Body of pancreas (tissue), 4 donors: ENCODE data around the gene METRNL. TPM values are rescaled to one million over a fixed set of nuclear protein-coding genes. Genes with fewer than 3 reads are reported as not detected.
"Not testable (repeated sequence)": the region's sequence is repeated elsewhere in the genome, so short reads cannot be mapped to it uniquely, and the experiment has no call there.

ENCODE experiments used
- ATAC-seq: fragments of 150-250 bp; one replicate; pipeline ENCODE4 v1.9.1; 2016
- DNase-seq, 4 donors: peaks; one replicate each; pipeline ENCODE4 v3.0.0-alpha.2; 2019
- H3K27ac ChIP-seq, 4 donors: fragments of 200-600 bp; sonication (generic); 1 replicate in 3 of 4; 2 replicates in 1 of 4; pipeline versions ENCODE4 v1.5.1 to v1.6.1; 2016 to 2019; ENCODE audit warnings: mild to moderate bottlenecking in 1 of 4, mixed read lengths in 1 of 4, moderate library complexity in 1 of 4
- H3K27me3 ChIP-seq, 2 donors: fragments of 200-600 bp; sonication (generic); one replicate each; pipeline ENCODE4 v1.6.0; 2016; ENCODE audit warnings: mild to moderate bottlenecking in 1 of 2
- H3K36me3 ChIP-seq, 2 donors: fragments of 200-600 bp; sonication (generic); replicated peaks in 1 of 2; 2 replicates each; pipeline ENCODE4 v1.5.1; 2016; ENCODE audit warnings: low read depth in 2 of 2; ENCODE audit not compliant: insufficient read depth in 1 of 2
- H3K4me1 ChIP-seq: fragments of 200-600 bp; sonication (generic); one replicate; pipeline ENCODE4 v1.6.0; 2016
- H3K4me3 ChIP-seq, 2 donors: fragments of 200-600 bp; sonication (generic); 1 replicate in 1 of 2; 2 replicates in 1 of 2; pipeline ENCODE4 v1.5.1; 2016 to 2019
- H3K9me3 ChIP-seq, 3 donors: fragments of 200-600 bp; sonication (generic); 1 replicate in 2 of 3; 2 replicates in 1 of 3; pipeline ENCODE4 v1.5.1; 2016
- CTCF ChIP-seq, 7 experiments: fragments of 450-650 bp in 4 of 7; fragments of 200-600 bp in 3 of 7; sonication (generic) in 3 of 7; IDR thresholded peaks; one replicate each; pipeline ENCODE4 v1.5.1; 2016 to 2019; ENCODE audit warnings: antibody characterized with exemption in 7 of 7
- POLR2A ChIP-seq, 3 donors: fragments of 450-650 bp; IDR thresholded peaks; one replicate each; pipeline ENCODE4 v1.6.1; 2016; ENCODE audit warnings: antibody characterized with exemption in 3 of 3, mild to moderate bottlenecking in 2 of 3
- whole genome bisulfite sequencing, 2 donors: methylation state at CpG; one replicate each; pipeline ENCODE4 v1.1.5; 2017; 5-methylcytosine and 5-hydroxymethylcytosine counted together
- intact Hi-C: fragments of 100-400 bp; cut with DNase I; formaldehyde crosslinking; loops from one replicate; pipeline ENCODE4 v1.15.1; 2023
- total RNA-seq, 2 donors: library from RNA; depleted of rRNA; stranded (reverse); fragments of >200 nt; gene quantifications; one replicate each; pipeline ENCODE4 v1.1.0, GENCODE V29; 2016

METRNL gene
- 10 to 100 TPM; 21.3 to 26.4 TPM for total RNA-seq

- WGBS, 2 donors, result 0% methylated on average over 36 of the region's 69 CpGs; no CpG with 5 or more reads in 1 of the 2 donors
- no peaks in the 10 kb centered on the region for H3K36me3 ChIP-seq
- TF ChIP-seq POLR2A (IDR thresholded peaks at IDR 0.05) (no peak), CTCF (IDR thresholded peaks at IDR 0.05) (no peak)
- intact Hi-C loops, result no loop called here
- no peaks in the 10 kb centered on the region for H3K9me3 ChIP-seq
- H3K4me1 ChIP-seq, result peaks cover 43% of the 10 kb centered on the region
- ATAC-seq (peak; percentile 74), DNase-seq (peak; percentile 78 to 83 (median 80))
- peak within 1 kb of the TSS; percentile 39 to 74 for H3K4me3 ChIP-seq
- peak within 1 kb of the TSS; percentile 69 to 83 (median 79) for H3K27ac ChIP-seq
- no peaks in the 10 kb centered on the region for H3K27me3 ChIP-seq
These were observed at the start of gene METRNL for GRCh38 chr17:83079352-83079747. Gene METRNL, plus strand, starts transcription at chr17:83079609. Its CDS starts 207 bp downstream, at chr17:83079816.

GRCh38 chr17:83030432-83030831, 49.0 kb upstream of the METRNL start:
- WGBS, 2 donors, result 85 to 88% methylated on average over 13 of the region's 23 CpGs
- no peak overlapping the region for H3K27ac ChIP-seq
- intact Hi-C loops, result no loop called here
- no peak for TF ChIP-seq POLR2A (IDR thresholded peaks at IDR 0.05)
- TF ChIP-seq CTCF (IDR thresholded peaks at IDR 0.05), result no peak
- H3K9me3 ChIP-seq, result no peaks in the 10 kb centered on the region
- DNase-seq (no peak), ATAC-seq (no peak)
- no peaks in the 10 kb centered on the region for H3K27me3 ChIP-seq
- H3K4me1 ChIP-seq, result no peaks in the 10 kb centered on the region
- no peaks in the 10 kb centered on the region for H3K36me3 ChIP-seq
- H3K4me3 ChIP-seq, result no peak overlapping the region

- 89 to 90% methylated on average over 15 to 35 of the region's 35 CpGs for WGBS, 2 donors
- no peak for TF ChIP-seq CTCF (IDR thresholded peaks at IDR 0.05)
- no peak for TF ChIP-seq POLR2A (IDR thresholded peaks at IDR 0.05)
- Histone ChIP-seq H3K4me3 (no peak overlapping the region), H3K27me3 (no peaks in the 10 kb centered on the region), H3K27ac (no peak overlapping the region), H3K9me3 (no peaks in the 10 kb centered on the region), H3K36me3 (no peaks in the 10 kb centered on the region), H3K4me1 (no peaks in the 10 kb centered on the region)
- ATAC-seq (no peak), DNase-seq (no peak)
- intact Hi-C loops, result no loop called here
These were observed 48.0 kb upstream of the METRNL start for GRCh38 chr17:83031321-83031945.

- H3K36me3 ChIP-seq, H3K4me1 ChIP-seq, H3K4me3 ChIP-seq, H3K27ac ChIP-seq, H3K27me3 ChIP-seq, intact Hi-C loops, H3K9me3 ChIP-seq, ATAC-seq, DNase-seq: not testable (repeated sequence)
- WGBS, 2 donors, result 80 to 89% methylated on average over 1 to 28 of the region's 33 CpGs
These were observed 47.4 kb upstream of the METRNL start for GRCh38 chr17:83031946-83032451.

GRCh38 chr17:83032781-83033180, 46.6 kb upstream of the METRNL start:
- no peak overlapping the region for H3K4me3 ChIP-seq
- no peaks in the 10 kb centered on the region for H3K4me1 ChIP-seq
- TF ChIP-seq CTCF (IDR thresholded peaks at IDR 0.05) (no peak), POLR2A (IDR thresholded peaks at IDR 0.05) (no peak)
- H3K36me3 ChIP-seq, result no peaks in the 10 kb centered on the region
- no peaks in the 10 kb centered on the region for H3K9me3 ChIP-seq
- no peak for DNase-seq
- no peak overlapping the region for H3K27ac ChIP-seq
- intact Hi-C loops, result no loop called here
- H3K27me3 ChIP-seq, result no peaks in the 10 kb centered on the region
- no peak for ATAC-seq
- 95 to 97% methylated on average over 18 of the region's 18 CpGs for WGBS, 2 donors
